ENCODE data around the gene PDZRN4.

DNA sequence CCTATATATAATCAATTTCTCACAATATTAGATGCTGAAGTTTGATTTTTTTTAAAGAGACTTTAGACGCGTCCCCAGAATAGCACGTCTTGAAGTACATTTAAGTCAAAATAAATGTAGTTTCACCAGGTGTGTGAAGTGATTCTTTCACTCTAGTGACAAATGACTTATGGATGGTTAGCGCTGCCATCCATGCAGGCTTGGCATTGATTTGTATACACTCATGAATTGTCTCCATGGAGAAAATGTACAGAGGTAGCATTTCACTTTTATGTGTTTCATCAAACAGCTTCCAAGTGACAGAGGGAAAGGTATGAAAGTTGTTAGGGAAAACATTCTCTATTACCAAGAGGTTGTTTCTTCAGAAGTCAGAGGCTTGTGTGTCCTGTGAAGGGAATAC is 360.8 kb downstream of the PDZRN4 start:
- TF ChIP-seq EP300 (IDR thresholded peaks at IDR 0.05; ENCODE audit: borderline replicate concordance) = no peak
- TF ChIP-seq RAD21 (IDR thresholded peaks at IDR 0.05; ENCODE audit: low read depth) = no peak
- no peak for TF ChIP-seq CEBPB (IDR thresholded peaks at IDR 0.05)
